ENCODE results near the gene SPEM3. TPM values are rescaled to one million over a fixed set of nuclear protein-coding genes. Genes with fewer than 3 reads are reported as not detected.

SPEM3 gene
- total and polyA plus RNA-seq, 10 of the 15 experiments (the other 5 are each of a cell fraction or from before 2014, with no cell fraction given), result not detected

DNA sequence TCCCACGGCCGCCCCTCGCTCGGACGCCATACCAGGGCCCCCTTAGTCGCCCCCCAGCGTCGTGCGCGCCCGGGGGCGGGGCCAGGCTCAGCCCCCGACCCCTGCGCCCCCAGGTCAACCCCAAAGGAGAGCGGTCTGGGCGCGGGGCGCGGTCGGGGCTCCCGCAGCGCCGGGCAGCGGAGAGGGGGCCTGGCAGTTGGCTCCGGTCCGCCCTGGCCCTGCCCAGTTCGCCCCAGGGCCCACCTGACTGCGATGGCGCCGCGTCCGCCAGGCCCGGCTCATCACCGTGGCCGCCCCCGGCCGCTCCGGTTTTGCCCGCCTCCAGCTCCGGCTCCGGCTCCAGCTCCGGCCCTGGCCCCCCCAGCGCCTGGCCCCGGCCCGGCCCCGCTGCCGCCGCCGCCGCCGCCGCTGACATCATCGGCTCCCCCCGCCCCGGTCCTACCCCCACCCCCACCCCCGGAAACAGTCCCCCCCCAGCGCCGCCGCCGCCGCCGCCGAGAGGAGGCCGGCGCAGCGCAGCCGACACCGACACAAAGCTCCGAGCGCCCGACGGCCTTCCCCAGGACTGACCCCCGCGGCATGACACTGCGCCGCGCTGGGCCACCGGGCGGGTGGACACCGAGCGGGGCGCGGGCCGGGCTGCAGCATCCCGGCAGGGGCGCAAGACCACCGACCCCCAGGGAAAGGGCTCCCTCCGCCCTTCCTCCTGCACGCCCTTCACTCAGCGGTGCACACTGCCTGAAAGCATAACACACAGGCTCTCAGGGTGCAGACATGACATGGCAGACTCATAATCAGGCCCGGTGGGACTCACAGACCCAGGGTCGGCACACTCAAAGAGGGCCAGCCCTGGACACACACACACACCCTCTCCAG lies 50.8 kb downstream of the SPEM3 start, which contains the start of gene ZBTB4:
TSS of gene ZBTB4 (minus strand) at position 419 of the 876 bp plus-strand sequence. CDS start 12,830 bp downstream, outside the sequence.
- peaks cover 2% of the 10 kb centered on the region; the same call in 1 of the 2 replicates for H4K20me1 ChIP-seq (ENCODE audit: control insufficient read depth, insufficient read depth)
- no peaks in the 10 kb centered on the region for H3K27me3 ChIP-seq (replicated peaks in 1 of 2; ENCODE audit: control insufficient read depth in 2 of 2, insufficient read depth in 2 of 2, low read length in 1 of 2)
- H3K79me2 ChIP-seq (ENCODE audit: control insufficient read depth, insufficient read depth, low read length), result peaks cover 31% of the 10 kb centered on the region
- no peaks in the 10 kb centered on the region for H3K9me3 ChIP-seq (replicated peaks; ENCODE audit: control insufficient read depth, insufficient read depth, low read length)
- intact Hi-C loops (cut with micrococcal nuclease; ENCODE audit: unreplicated experiment) (loop anchor here (10.0 kb wide), 1 partner anchor 205 kb away; the partner anchor contains the start of genes TP53 and WRAP53), in situ Hi-C loops (cut with MboI) (no loop called here)
- ATAC-seq (peak; percentile 17), DNase-seq (ENCODE audit: low read depth, low spot score) (no peak), FAIRE-seq (no peak)
- H3K9ac ChIP-seq (ENCODE audit: control insufficient read depth, insufficient read depth, low read length), result peak within 1 kb of the TSS; percentile 79
- CTCF ChIA-PET, result interaction anchor here (2.4 to 6.2 kb wide), 2 partner anchors 43 to 82 kb away, joined by 7 to 17 read pairs; partner anchors contain the start of gene SENP3
- under 1% methylated on average over 30 of the region's 92 CpGs for WGBS (ENCODE audit: insufficient coverage, insufficient replicate concordance, low lambda C conversion rate, missing lambda C conversion rate)
- RAD21 ChIA-PET (ENCODE audit: unreplicated experiment), result interaction anchor here (0.9 to 2.2 kb wide), 6 partner anchors 34 to 150 kb away, joined by 3 to 19 read pairs (median 4); partner anchors contain the start of gene TMEM102
- SMC1A ChIA-PET (ENCODE audit: uncharacterized antibody, unreplicated experiment), result interaction anchor here (0.8 to 2.6 kb wide), 3 partner anchors 25 to 123 kb away, joined by 3 to 8 read pairs (median 3); no protein-coding TSS in a partner anchor
- H2AFZ ChIP-seq (ENCODE audit: control insufficient read depth, low read depth, low read length), result peak within 1 kb of the TSS; percentile 65
- H3K4me2 ChIP-seq (ENCODE audit: control insufficient read depth, insufficient read depth), result peak within 1 kb of the TSS; percentile 97
- no peaks in the 10 kb centered on the region for H3K36me3 ChIP-seq (ENCODE audit: control insufficient read depth in 2 of 2, insufficient read depth in 2 of 2, low read length in 1 of 2)
- H3K4me3 ChIP-seq, result peak within 1 kb of the TSS; percentile 89
- peaks cover 11% of the 10 kb centered on the region for H3K4me1 ChIP-seq (ENCODE audit: control insufficient read depth, insufficient read depth, low read length)
- BruUV-seq (replicated peaks), result no TSS peak
- peak within 1 kb of the TSS; percentile 64 for H3K27ac ChIP-seq (ENCODE audit: control insufficient read depth, insufficient read depth)
- POLR2A ChIA-PET, result interaction anchor here (0.6 to 3.2 kb wide), 10 partner anchors 8 to 125 kb away, joined by 3 to 18 read pairs (median 4); partner anchors contain the start of genes SENP3, TMEM102 and TMEM95
- TF ChIP-seq RELB (IDR thresholded peaks at IDR 0.05; ENCODE audit: low read depth), result no peak
- peak; percentile 19; the same call in 1 of the 2 replicates for TF ChIP-seq NR2C1 (IDR thresholded peaks at IDR 0.05)
- no peak for TF ChIP-seq RFX5 (IDR thresholded peaks at IDR 0.05; ENCODE audit: low read depth, low read length)
- TF ChIP-seq SIN3A (IDR thresholded peaks at IDR 0.05; ENCODE audit: low read depth, low read length), result no peak
- TF ChIP-seq YY1 (IDR thresholded peaks at IDR 0.05; ENCODE audit: low read depth, low read length), result peak; percentile 42
- no peak for TF ChIP-seq FOXK2 (IDR thresholded peaks at IDR 0.05)
- TF ChIP-seq, protein P1, sequence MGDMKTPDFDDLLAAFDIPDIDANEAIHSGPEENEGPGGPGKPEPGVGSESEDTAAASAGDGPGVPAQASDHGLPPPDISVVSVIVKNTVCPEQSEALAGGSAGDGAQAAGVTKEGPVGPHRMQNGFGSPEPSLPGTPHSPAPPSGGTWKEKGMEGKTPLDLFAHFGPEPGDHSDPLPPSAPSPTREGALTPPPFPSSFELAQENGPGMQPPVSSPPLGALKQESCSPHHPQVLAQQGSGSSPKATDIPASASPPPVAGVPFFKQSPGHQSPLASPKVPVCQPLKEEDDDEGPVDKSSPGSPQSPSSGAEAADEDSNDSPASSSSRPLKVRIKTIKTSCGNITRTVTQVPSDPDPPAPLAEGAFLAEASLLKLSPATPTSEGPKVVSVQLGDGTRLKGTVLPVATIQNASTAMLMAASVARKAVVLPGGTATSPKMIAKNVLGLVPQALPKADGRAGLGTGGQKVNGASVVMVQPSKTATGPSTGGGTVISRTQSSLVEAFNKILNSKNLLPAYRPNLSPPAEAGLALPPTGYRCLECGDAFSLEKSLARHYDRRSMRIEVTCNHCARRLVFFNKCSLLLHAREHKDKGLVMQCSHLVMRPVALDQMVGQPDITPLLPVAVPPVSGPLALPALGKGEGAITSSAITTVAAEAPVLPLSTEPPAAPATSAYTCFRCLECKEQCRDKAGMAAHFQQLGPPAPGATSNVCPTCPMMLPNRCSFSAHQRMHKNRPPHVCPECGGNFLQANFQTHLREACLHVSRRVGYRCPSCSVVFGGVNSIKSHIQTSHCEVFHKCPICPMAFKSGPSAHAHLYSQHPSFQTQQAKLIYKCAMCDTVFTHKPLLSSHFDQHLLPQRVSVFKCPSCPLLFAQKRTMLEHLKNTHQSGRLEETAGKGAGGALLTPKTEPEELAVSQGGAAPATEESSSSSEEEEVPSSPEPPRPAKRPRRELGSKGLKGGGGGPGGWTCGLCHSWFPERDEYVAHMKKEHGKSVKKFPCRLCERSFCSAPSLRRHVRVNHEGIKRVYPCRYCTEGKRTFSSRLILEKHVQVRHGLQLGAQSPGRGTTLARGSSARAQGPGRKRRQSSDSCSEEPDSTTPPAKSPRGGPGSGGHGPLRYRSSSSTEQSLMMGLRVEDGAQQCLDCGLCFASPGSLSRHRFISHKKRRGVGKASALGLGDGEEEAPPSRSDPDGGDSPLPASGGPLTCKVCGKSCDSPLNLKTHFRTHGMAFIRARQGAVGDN (IDR thresholded peaks at IDR 0.05), result no peak
- TF ChIP-seq, protein P2, sequence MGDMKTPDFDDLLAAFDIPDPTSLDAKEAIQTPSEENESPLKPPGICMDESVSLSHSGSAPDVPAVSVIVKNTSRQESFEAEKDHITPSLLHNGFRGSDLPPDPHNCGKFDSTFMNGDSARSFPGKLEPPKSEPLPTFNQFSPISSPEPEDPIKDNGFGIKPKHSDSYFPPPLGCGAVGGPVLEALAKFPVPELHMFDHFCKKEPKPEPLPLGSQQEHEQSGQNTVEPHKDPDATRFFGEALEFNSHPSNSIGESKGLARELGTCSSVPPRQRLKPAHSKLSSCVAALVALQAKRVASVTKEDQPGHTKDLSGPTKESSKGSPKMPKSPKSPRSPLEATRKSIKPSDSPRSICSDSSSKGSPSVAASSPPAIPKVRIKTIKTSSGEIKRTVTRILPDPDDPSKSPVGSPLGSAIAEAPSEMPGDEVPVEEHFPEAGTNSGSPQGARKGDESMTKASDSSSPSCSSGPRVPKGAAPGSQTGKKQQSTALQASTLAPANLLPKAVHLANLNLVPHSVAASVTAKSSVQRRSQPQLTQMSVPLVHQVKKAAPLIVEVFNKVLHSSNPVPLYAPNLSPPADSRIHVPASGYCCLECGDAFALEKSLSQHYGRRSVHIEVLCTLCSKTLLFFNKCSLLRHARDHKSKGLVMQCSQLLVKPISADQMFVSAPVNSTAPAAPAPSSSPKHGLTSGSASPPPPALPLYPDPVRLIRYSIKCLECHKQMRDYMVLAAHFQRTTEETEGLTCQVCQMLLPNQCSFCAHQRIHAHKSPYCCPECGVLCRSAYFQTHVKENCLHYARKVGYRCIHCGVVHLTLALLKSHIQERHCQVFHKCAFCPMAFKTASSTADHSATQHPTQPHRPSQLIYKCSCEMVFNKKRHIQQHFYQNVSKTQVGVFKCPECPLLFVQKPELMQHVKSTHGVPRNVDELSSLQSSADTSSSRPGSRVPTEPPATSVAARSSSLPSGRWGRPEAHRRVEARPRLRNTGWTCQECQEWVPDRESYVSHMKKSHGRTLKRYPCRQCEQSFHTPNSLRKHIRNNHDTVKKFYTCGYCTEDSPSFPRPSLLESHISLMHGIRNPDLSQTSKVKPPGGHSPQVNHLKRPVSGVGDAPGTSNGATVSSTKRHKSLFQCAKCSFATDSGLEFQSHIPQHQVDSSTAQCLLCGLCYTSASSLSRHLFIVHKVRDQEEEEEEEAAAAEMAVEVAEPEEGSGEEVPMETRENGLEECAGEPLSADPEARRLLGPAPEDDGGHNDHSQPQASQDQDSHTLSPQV (IDR thresholded peaks at IDR 0.05), result no peak

All from GM12878 (cell line).